Body of pancreas (tissue), 4 donors: ENCODE results near the gene CASR. TPM values are rescaled to one million over a fixed set of nuclear protein-coding genes. Genes with fewer than 3 reads are reported as not detected.

ENCODE experiments used
- ATAC-seq: fragments of 150-250 bp; one replicate; pipeline ENCODE4 v1.9.1; 2016
- DNase-seq, 4 donors: peaks; one replicate each; pipeline ENCODE4 v3.0.0-alpha.2; 2019
- H3K27ac ChIP-seq, 4 donors: fragments of 200-600 bp; sonication (generic); 1 replicate in 3 of 4; 2 replicates in 1 of 4; pipeline versions ENCODE4 v1.5.1 to v1.6.1; 2016 to 2019; ENCODE audit warnings: mild to moderate bottlenecking in 1 of 4, mixed read lengths in 1 of 4, moderate library complexity in 1 of 4
- H3K27me3 ChIP-seq, 2 donors: fragments of 200-600 bp; sonication (generic); one replicate each; pipeline ENCODE4 v1.6.0; 2016; ENCODE audit warnings: mild to moderate bottlenecking in 1 of 2
- H3K36me3 ChIP-seq, 2 donors: fragments of 200-600 bp; sonication (generic); replicated peaks in 1 of 2; 2 replicates each; pipeline ENCODE4 v1.5.1; 2016; ENCODE audit warnings: low read depth in 2 of 2; ENCODE audit not compliant: insufficient read depth in 1 of 2
- H3K4me1 ChIP-seq: fragments of 200-600 bp; sonication (generic); one replicate; pipeline ENCODE4 v1.6.0; 2016
- H3K4me3 ChIP-seq, 2 donors: fragments of 200-600 bp; sonication (generic); 1 replicate in 1 of 2; 2 replicates in 1 of 2; pipeline ENCODE4 v1.5.1; 2016 to 2019
- H3K9me3 ChIP-seq, 3 donors: fragments of 200-600 bp; sonication (generic); 1 replicate in 2 of 3; 2 replicates in 1 of 3; pipeline ENCODE4 v1.5.1; 2016
- POLR2A ChIP-seq, 3 donors: fragments of 450-650 bp; IDR thresholded peaks; one replicate each; pipeline ENCODE4 v1.6.1; 2016; ENCODE audit warnings: antibody characterized with exemption in 3 of 3, mild to moderate bottlenecking in 2 of 3
- WGBS, 2 donors: methylation state at CpG; one replicate each; pipeline ENCODE4 v1.1.5; 2017; 5-methylcytosine and 5-hydroxymethylcytosine counted together
- intact Hi-C: fragments of 100-400 bp; cut with DNase I; formaldehyde crosslinking; loops from one replicate; pipeline ENCODE4 v1.15.1; 2023
- total RNA-seq, 2 donors: library from RNA; depleted of rRNA; stranded (reverse); fragments of >200 nt; gene quantifications; one replicate each; pipeline ENCODE4 v1.1.0, GENCODE V29; 2016
- TF ChIP-seq, protein P1 (sequence below), 7 experiments: fragments of 450-650 bp in 4 of 7; fragments of 200-600 bp in 3 of 7; sonication (generic) in 3 of 7; IDR thresholded peaks; one replicate each; pipeline ENCODE4 v1.5.1; 2016 to 2019; ENCODE audit warnings: antibody characterized with exemption in 7 of 7

CASR gene
- total RNA-seq, 2 donors from 2014 or later = 8.9 to 11.9 TPM

DNA sequence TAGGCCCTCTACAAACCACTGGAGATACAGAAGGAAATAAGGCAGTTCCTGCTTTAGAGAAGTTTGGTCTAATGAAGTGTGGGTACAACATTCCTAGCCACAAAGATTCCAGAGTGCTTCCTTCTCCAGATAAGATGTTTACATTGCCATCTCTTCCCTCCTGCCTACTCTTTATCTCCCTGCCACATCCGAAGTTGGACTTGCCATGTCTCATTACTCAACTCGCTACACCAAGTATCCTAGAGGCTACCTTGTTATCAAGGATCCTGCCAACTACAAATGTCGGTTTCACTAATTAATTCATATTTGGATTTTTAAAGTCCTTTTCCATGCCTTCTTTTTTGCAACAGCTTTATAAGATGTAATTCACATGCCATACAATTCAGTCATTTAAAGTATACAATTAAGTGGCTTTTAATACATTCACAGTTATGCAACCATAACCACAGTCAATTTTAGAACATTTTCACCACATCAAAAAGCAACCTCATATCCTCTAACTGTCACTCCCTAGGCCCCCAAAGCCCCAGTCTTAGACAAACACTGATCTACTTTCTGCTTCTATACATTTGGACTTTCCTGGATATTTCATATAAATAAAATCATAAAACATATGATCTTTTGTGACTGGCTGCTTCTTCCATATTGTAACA lies 87.9 kb downstream of the CASR start:
- Histone ChIP-seq H3K9me3 (no peaks in the 10 kb centered on the region), H3K36me3 (no peaks in the 10 kb centered on the region), H3K27ac (no peak overlapping the region), H3K4me3 (no peak overlapping the region), H3K27me3 (no peaks in the 10 kb centered on the region), H3K4me1 (peaks cover 9% of the 10 kb centered on the region)
- TF ChIP-seq, protein P1, sequence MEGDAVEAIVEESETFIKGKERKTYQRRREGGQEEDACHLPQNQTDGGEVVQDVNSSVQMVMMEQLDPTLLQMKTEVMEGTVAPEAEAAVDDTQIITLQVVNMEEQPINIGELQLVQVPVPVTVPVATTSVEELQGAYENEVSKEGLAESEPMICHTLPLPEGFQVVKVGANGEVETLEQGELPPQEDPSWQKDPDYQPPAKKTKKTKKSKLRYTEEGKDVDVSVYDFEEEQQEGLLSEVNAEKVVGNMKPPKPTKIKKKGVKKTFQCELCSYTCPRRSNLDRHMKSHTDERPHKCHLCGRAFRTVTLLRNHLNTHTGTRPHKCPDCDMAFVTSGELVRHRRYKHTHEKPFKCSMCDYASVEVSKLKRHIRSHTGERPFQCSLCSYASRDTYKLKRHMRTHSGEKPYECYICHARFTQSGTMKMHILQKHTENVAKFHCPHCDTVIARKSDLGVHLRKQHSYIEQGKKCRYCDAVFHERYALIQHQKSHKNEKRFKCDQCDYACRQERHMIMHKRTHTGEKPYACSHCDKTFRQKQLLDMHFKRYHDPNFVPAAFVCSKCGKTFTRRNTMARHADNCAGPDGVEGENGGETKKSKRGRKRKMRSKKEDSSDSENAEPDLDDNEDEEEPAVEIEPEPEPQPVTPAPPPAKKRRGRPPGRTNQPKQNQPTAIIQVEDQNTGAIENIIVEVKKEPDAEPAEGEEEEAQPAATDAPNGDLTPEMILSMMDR (IDR thresholded peaks at IDR 0.05) = no peak
- TF ChIP-seq POLR2A (IDR thresholded peaks at IDR 0.05) = no peak
- DNase-seq (no peak), ATAC-seq (no peak)
- intact Hi-C loops = no loop called here
- 65 to 70% methylated on average over 3 of the region's 3 CpGs for WGBS, 2 donors

GRCh38 chr3:122272879-122273278 lies 89.4 kb downstream of the CASR start:
- no peak overlapping the region for H3K27ac ChIP-seq
- no peaks in the 10 kb centered on the region for H3K9me3 ChIP-seq
- H3K4me3 ChIP-seq = no peak overlapping the region
- H3K4me1 ChIP-seq = peaks cover 8% of the 10 kb centered on the region
- H3K27me3 ChIP-seq = no peaks in the 10 kb centered on the region
- DNase-seq = no peak
- intact Hi-C loops = no loop called here
- TF ChIP-seq, protein P1 (IDR thresholded peaks at IDR 0.05) = no peak
- no peak for TF ChIP-seq POLR2A (IDR thresholded peaks at IDR 0.05)
- no peaks in the 10 kb centered on the region for H3K36me3 ChIP-seq
- ATAC-seq = no peak

DNA sequence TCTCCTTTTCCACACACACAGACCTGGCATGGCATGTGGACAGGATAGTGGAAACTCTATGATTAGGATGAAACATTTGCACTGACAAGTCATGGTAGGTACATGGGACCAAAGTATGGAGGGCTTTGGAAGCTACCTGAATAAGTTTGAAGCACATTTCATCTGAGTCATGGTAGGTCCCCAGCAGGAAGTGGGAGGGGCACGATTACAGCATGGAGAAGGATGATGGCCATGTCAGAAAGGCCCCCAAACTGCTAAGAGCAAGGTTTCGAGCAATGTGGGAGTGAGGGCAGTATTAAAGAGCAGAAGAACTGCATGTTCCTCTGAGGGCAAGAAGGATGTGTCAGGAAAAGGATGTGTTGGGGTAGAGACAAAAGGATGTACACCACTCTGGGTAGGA lies 90.0 kb downstream of the CASR start:
- intact Hi-C loops = no loop called here
- no peak for TF ChIP-seq POLR2A (IDR thresholded peaks at IDR 0.05)
- TF ChIP-seq, protein P1 (IDR thresholded peaks at IDR 0.05) = no peak
- Histone ChIP-seq H3K36me3 (no peaks in the 10 kb centered on the region), H3K9me3 (no peaks in the 10 kb centered on the region), H3K4me3 (no peak overlapping the region), H3K27me3 (no peaks in the 10 kb centered on the region), H3K4me1 (peaks cover 1% of the 10 kb centered on the region), H3K27ac (no peak overlapping the region)
- 63 to 72% methylated on average over 2 of the region's 2 CpGs for WGBS, 2 donors
- DNase-seq (no peak), ATAC-seq (no peak)

DNA sequence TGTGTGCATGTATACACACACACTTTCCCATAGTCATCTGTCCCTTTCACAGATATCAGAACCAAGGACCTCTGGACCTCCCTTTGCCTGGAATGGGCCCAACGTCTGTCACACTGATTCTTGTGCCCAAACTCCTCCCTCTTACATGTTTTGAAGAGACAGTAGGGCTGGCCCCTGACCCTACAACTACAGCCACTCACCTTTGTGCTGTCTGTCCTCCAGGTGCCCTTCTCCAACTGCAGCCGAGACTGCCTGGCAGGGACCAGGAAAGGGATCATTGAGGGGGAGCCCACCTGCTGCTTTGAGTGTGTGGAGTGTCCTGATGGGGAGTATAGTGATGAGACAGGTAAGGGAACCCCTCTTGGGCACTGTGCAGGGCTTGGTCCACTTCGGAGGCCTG lies 98.4 kb downstream of the CASR start:
- Histone ChIP-seq H3K4me1 (no peaks in the 10 kb centered on the region), H3K27ac (no peak overlapping the region), H3K9me3 (no peaks in the 10 kb centered on the region), H3K4me3 (no peak overlapping the region), H3K27me3 (no peaks in the 10 kb centered on the region), H3K36me3 (no peaks in the 10 kb centered on the region)
- intact Hi-C loops = no loop called here
- DNase-seq (no peak), ATAC-seq (no peak)
- TF ChIP-seq POLR2A (IDR thresholded peaks at IDR 0.05) = no peak
- TF ChIP-seq, protein P1 (IDR thresholded peaks at IDR 0.05) = no peak
- WGBS, 2 donors = 59 to 81% methylated on average over 3 of the region's 3 CpGs

- ATAC-seq = no peak
- H3K36me3 ChIP-seq = no peaks in the 10 kb centered on the region
- H3K27ac ChIP-seq = no peak overlapping the region
- H3K9me3 ChIP-seq = no peaks in the 10 kb centered on the region
- H3K4me3 ChIP-seq = no peak overlapping the region
- TF ChIP-seq, protein P1 (IDR thresholded peaks at IDR 0.05) = no peak
- no peak for TF ChIP-seq POLR2A (IDR thresholded peaks at IDR 0.05)
- no peaks in the 10 kb centered on the region for H3K4me1 ChIP-seq
- intact Hi-C loops = no loop called here
- H3K27me3 ChIP-seq = no peaks in the 10 kb centered on the region
- no peak for DNase-seq
- WGBS, 2 donors = 85 to 88% methylated on average over 21 of the region's 22 CpGs
Measured at GRCh38 chr3:122283796-122284445, 100.5 kb downstream of the CASR start.
